Measurements from ENCODE around the gene WDR11.

WDR11 gene, protein sequence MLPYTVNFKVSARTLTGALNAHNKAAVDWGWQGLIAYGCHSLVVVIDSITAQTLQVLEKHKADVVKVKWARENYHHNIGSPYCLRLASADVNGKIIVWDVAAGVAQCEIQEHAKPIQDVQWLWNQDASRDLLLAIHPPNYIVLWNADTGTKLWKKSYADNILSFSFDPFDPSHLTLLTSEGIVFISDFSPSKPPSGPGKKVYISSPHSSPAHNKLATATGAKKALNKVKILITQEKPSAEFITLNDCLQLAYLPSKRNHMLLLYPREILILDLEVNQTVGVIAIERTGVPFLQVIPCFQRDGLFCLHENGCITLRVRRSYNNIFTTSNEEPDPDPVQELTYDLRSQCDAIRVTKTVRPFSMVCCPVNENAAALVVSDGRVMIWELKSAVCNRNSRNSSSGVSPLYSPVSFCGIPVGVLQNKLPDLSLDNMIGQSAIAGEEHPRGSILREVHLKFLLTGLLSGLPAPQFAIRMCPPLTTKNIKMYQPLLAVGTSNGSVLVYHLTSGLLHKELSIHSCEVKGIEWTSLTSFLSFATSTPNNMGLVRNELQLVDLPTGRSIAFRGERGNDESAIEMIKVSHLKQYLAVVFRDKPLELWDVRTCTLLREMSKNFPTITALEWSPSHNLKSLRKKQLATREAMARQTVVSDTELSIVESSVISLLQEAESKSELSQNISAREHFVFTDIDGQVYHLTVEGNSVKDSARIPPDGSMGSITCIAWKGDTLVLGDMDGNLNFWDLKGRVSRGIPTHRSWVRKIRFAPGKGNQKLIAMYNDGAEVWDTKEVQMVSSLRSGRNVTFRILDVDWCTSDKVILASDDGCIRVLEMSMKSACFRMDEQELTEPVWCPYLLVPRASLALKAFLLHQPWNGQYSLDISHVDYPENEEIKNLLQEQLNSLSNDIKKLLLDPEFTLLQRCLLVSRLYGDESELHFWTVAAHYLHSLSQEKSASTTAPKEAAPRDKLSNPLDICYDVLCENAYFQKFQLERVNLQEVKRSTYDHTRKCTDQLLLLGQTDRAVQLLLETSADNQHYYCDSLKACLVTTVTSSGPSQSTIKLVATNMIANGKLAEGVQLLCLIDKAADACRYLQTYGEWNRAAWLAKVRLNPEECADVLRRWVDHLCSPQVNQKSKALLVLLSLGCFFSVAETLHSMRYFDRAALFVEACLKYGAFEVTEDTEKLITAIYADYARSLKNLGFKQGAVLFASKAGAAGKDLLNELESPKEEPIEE

DNA sequence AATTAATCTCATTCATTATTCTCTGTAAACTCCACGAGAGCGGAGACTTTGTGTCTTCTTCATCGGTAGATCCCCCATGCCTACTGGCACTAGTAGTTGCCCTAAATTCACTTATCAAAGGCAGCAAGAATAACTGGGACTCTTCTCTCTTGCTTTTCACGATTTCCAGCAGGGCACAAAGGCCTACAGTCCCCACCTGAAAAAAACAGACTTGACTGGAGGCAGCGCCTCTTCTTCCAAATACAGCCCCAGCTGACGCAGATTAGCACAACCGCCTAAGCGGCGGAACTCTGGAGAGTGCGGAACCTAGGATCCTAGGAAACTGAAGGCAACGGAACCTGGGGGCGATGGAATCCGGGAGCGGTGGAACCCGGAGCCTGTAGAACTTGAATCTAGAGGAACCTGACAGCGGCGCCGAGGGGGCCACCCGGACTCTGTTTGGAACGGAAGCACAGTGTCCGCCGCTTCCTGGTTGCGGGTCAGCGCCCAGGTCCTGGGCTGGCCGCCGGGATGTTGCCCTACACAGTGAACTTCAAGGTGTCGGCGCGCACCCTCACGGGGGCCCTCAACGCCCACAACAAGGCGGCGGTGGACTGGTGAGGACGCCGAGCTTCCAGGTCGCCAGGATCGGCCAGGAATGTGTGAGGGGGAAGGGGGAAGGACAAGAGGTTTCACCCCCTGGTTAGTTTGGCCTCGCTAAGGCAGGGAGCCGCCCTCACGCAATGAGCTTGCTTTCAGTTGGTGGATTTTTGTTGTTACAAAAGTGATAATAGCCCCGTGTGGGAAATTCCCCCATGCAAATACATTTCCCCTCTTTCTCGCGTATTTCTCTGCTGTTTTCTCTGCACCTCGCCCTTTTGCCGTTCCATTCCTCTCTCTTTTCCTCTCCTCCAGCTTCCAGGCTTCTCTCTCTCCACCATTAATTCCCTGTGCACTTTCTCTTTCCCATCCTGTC lies at the start of gene WDR11:
Gene WDR11 (plus strand): TSS at position 452 of the 955 bp plus-strand sequence. CDS start 59 bp downstream, at position 511.
- DNase-seq: peak; percentile 92

DNA sequence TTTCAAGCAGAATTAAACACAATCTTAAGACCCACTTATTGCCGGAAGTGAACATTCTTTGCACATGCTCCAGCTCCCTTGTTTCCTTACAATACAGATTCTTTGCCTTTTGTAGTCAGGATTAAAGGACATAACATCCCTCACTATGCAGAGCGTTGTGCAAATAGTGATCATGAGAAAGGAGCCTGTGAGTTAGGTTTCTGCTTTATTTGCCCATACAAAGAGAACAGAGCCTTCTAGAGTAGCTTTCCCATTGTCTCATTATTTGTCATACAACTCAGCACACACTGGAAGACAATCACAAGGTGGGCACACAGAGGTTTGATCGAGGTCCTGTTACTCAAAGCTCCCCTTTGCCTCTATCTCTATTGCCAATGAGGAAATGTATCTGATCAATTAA lies 48.2 kb upstream of the WDR11 start:
- DNase-seq: peak; percentile 24

DNA sequence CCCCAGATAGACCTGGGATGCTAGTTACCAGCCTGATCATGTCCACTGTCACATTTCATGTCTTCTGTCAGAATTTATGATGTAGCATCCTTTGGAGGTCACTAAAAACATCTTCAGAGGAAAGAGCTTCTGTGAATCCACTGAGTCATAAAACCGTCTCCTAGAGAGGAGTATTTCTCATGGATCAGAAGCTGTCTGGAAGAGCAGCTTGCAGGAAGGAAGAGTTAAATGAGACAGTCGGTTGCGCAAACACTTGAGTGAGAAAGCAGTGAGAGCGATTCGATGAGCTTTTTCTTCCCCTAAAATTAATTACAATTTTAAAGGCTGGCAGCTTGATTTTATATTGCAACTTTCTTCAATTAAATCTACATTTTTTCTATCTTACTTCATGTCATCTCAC lies 47.2 kb upstream of the WDR11 start:
- no peak for DNase-seq

DNA sequence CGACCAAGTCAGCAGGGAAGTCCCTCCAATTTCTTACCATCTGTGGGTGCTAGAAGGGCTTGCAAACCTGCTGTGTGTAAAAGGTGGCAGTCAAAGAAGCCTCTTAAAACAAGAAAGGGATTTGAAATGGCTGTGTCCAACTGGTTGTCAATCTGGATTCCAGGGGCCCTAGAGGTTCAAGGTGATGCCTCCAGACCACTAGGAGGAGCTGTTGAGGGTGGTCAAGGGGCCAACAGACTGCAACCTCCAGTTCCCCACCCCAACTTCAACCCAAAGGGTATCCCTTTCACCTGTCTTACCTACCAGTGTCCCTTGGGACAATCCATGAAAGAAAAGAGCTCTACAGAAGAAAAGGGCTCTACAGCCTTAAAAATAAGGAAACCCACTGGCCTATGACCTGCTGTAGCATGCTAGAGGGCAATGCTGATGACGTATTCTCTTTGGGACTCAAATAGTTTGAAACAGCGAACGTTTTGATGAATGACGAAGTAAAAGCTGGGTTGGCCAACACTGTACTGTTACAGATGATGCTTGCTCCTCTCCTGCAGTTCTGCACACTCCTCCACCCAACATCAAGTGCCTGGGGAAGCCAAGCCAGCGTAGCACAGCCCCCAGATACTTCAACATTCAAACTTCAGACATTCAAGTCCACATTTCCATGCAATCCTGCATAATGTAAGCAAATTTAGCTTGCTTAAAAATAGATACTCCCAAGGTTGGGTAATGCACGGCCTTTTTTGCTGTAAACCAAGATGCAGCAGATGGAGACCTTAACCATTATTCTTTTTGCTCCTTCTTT lies 45.9 kb upstream of the WDR11 start:
- DNase-seq: no peak

DNA sequence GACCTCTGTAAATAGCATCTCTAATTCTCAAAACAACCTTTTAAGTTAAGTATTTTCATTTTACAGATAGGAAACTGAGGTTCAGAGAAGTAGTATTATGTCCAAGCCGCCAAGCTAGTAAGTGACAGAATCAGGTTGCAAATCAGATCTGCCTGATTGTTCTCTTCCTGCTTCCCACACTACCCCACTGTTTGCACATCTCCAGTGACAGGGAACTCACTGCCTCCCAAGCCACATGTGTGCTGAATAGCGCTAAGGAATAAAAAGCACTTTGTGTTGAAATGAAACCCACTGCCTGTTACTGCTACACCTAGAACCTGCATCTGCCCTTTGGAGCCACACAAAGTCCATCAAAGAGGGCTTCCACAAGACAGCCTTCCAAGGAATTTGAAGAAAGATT lies 45.1 kb upstream of the WDR11 start:
- no peak for DNase-seq

DNA sequence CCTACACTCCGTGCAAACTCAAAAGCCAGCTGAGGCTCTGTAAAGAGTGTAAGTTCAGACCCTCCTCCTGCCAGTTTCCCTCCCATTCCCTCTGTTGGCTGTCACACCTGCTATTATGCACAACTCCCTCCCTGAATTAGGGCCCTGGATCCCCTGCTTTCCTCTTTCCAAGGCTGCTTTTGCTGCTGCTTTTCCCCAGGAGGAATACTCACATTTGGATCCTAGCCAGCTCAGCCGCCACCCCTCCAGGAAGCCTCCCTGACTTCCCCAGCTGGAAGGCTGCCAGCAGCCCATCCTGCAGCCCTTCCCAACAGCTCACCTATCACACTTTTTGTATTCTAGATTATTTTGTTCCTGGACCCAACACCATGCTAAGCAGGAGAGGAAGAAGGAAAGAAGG lies 40.9 kb upstream of the WDR11 start:
- DNase-seq: peak; percentile 90

DNA sequence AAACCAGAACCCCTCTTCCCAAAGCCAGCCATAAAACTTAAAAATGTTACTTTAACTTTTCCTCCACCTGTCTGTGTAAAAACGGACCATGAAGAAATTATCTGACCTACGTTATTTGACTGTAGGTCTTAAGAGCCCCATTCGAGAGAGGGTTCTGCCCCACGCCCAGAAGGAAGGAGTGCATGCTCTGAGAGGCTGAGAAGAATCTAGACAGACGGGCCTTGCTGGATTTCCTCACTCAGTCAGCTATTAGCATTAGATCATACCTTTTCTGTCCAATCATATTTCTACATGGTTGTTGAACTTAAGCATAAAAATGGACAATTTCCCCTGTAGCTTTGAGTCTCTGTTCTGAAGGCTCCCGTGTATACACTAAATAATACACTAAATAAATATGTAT lies 38.1 kb upstream of the WDR11 start:
- DNase-seq: no peak

DNA sequence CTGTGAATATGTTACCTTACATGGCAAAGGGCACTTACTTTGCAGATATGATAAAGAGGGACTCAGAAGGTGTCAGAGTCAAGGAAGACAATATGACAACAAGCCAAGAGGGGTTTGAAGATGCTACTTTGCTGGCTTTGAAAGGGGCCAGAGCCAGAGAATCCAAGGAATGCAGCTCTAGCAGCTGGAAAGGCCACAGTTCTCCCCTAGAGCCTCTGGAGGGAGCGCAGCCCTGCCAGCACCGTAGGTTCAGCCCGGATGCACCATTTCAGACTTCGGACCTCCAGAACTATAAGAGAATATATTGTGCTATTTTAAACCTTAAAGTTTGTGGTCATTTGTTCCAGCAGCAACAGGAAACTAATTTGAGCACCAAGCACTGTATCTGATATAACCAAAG lies 32.9 kb upstream of the WDR11 start:
- no peak for DNase-seq

DNA sequence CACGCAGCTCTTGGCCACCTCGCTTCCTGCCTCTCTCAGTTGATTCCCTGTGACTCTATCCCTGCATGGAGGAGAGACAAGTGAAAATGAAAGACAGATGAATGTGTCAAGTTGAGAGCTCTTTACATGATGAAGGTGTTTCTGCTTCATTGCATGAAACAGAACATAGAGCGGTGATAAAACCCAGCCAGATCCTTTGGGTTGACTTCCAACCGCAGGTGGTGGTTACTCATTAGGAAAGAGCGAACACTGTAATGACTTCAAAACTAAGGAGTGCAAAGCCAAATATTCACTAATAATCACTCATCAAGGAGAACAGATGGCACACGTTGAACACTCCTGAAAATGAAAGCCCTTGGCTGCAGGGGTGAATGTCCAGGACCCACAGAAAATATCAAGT lies 31.8 kb upstream of the WDR11 start:
- no peak for DNase-seq

DNA sequence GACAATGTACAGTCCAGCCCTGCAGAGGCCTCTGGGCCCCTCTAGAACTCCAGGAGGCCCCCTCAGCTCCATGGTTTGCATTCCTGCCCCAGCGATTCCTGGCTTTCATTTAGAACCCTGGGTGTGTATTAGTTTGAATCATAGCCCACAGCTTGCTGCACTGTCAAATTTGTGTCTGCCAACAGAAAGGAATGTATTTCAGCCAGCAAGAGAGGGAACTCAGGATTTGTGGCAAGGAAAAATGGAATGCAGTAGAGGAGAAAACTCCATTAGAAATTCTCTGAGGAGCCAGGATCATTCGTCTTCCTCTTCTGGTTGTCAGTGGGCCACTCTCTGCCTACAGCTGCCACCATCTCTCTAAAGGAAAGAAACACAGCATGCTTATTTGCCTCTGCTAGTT lies 27.9 kb upstream of the WDR11 start:
- DNase-seq: no peak

DNA sequence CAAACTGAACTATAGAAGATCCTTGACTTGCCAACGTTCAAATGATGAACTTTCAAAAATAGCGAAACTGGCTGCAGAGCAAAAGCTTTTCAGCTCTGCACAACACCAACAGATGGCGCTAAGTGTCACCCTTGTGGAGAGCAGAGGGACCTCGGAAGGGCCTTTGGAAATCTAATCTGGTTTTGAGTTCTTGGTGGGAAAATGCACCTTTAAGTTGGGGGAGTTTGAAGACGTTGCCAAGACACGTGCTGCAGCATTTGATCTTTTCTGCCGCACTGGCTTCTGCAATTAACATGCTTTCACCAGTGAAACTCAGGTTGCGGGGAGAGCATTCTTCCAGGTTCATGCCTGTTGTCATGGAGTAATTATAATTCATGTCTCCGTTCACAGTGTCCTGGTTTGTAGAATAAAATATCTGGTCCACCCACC lies 26.3 kb upstream of the WDR11 start:
- peak; percentile 54 for DNase-seq

DNA sequence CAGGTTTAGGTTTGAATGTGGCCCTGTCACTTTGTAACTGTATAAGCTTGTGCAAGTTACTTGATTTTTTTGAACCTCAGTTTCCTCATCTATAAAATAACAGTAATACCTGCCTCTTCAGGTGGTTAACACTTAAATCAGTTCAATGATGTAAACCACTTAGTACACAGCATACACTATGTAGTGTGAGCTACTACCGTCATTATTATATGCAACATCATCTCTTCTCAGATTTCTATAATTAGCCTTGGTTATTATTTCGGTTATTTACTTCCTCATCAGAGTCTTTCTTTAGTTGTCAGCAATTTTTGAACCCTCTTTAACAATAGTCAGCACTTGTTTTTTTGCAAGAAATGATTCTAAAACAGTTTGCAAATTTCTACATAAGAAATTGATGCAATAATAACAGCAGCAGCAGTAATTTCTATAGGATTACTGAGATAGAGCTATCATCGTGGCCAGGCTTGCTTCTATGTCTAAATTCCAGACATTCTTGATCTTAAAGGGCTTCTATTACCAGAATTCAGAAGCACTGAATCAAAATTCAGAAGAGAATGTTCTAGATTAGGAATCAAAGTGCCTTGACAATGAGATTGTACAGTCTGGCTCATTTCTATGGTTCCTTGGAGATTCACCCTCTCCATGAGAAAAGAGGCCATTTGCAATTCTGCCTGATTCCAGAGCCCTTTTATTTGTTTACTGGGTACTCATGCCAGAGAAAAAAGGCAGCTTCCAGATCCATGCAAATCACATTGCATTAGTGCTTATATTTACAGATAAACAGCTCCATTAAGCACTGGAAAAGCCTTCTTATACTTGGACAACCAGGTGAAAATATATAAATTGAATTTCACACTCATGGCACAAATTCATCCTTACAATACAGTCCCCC lies 25.0 kb upstream of the WDR11 start:
- DNase-seq: no peak

DNA sequence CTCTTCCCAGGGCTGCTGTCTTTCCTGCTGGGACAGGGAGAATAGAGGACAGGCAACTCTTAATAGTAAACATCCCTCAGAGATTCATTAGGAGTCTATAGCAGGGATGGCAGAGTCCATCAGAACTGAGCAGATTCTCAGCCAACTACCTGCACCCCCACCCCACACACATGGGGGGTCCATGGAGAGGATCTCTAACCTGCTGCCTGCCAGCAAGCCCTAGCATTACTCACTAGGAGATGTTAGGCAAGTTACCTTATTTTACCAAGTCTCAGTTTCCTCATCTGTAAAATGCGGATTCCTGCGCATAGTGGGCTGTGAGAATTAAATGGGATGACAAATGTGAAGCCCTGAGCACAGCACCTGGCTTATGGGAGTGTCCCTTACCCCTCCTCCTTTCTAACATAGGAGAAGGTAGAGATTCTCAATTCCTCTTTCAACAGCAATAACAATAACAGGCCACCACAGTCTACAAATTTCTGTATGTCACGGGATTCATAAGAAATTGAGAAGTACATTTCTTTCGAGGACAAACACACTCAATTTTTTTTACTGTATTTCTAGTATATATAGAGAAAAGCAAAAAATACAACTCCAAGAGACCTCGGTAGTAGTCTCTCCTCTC lies 23.8 kb upstream of the WDR11 start:
- DNase-seq: no peak

DNA sequence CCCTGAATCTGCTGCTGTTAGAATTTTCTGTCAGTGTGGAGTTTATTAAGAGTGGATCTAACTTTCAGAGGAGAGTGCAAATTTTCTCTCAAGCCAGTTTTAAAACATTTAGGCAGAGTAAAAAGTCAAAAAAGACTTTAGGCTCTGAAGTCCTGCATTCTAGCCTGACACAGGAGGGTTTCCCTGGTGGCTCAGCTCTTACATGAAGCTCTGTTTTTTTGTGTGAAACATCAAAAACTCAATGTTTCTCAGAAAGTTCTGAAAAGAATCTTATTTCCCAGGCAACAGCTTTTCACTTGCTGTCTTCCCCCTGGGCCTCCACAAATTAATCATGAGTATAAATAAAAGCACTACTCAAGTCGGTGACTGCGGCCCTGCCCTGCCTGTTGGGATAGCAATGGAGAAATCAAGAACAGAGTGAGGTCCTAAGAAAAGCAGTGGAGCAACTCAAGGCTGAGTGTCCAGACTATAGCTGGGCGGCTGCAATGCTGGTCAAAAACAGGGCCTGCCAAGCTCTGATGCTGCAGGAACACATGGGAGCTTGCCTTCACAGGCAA lies 22.3 kb upstream of the WDR11 start:
- no peak for DNase-seq

DNA sequence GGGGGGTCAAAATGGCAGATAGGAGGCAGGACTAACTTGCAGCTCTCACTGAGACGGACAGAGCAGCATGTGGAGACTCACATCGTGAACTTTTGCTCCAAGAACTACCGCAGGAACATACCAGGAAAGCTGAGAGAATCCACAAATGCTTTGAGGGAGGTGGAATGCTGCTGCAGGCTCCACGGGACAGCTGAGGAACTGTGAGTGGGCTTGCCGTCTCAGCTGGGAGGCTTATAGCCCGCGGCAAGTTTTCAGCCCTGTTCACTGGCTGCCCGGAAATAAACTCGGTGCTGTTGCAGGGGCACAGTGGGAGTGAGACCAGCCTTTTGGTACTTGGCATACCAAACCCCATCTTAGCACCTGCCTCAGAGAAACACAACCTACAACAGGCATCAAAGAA lies 19.1 kb upstream of the WDR11 start:
- no peak for DNase-seq

DNA sequence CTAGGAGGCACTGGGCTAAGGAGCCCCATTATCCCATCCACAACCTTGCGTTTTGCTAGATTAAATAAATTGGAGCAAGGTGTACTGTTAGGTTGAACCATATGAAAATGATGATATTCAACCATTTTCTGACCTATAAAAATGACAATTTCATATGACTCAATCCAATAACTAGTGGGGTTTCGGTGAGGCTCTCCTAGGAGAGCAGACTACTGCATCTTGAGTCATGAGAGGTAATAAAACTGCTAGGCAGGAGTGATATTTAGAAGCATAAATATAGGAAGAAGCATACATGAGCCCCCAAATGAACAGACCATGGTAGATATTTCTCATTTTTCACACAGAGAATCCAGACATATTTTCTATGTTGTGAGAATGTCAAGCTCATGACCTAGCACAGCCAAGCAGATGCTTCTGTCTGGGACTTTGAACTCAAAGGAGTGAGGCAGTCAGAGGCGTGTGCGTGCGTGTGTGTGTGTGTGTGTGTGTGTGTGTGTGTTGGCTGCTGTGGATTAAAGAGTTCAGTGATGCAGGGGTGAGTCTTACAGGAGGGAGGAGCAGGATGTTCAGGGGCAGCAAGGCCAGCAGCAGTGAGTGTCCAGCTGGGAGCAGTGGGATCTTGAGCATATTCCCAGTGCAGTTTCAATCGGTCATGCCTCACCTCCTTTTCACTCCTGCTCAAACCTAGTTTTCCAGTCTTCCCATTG lies 17.8 kb upstream of the WDR11 start:
- DNase-seq: no peak

DNA sequence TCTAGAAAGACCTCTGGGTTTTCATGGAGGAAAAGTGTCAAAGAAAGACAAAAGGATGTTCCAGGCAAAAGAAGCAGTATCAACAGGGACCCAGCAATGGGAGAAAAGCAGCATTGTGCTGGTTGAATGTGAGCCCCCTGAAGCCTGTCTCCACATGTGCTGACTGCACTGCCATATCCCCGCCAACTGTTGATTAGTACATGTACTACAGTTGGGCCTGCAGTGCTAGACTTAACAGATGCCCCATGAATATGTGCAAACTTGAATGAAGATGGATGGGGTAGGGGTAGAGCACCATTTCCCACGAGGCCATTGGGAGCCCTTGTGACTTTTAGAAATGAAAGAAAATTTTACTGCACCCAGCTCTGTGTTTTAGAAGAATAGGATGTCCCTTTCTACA lies 15.6 kb upstream of the WDR11 start:
- peak; percentile 16 for DNase-seq

DNA sequence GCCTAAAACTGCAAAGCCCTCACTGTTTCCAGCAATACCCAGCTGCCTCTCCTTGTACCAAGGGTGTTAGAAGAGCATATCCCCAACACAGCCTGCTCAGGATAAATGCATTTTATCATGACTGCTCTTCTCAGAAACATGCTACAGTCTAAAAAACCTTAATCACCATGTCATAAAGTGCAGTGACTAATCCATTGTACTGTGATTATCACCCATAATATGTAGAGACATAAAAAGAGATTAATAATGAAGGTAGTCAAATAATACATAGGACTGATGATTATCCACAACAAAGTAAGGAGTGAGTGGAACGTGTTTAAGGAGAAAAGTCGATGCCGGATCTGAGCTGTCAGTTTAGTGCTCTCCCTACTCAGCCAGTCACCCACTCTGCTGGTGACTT lies 12.2 kb upstream of the WDR11 start:
- DNase-seq: no peak
